Fibroblast of villous mesenchyme (primary cell): ENCODE measurements around the gene RANBP3. TPM values are rescaled to one million over a fixed set of nuclear protein-coding genes. Genes with fewer than 3 reads are reported as not detected.
"Not testable (repeated sequence)": the region's sequence is repeated elsewhere in the genome, so short reads cannot be mapped to it uniquely, and the experiment has no call there.

Source experiments
- DNase-seq: peaks from one replicate; pipeline ENCODE4 v3.0.0-alpha.2; 2010; ENCODE audit warnings: low read depth
- H3K4me3 ChIP-seq: 2 replicates; pipeline ENCODE4 v1.5.1; 2011; ENCODE audit warnings: low read depth, mild to moderate bottlenecking, low read length
- CTCF ChIP-seq: IDR thresholded peaks from 2 replicates; pipeline ENCODE4 v1.5.1; 2012; ENCODE audit warnings: low read depth, mild to moderate bottlenecking, low read length; ENCODE audit not compliant: insufficient read depth
- total RNA-seq: library from RNA; depleted of rRNA; stranded (reverse); fragments of >200 nt; gene quantifications from 2 replicates; pipeline ENCODE4 v1.2.3, GENCODE V29; 2012

Gene RANBP3
- total RNA-seq, 1 donor = 45.8 TPM

DNA sequence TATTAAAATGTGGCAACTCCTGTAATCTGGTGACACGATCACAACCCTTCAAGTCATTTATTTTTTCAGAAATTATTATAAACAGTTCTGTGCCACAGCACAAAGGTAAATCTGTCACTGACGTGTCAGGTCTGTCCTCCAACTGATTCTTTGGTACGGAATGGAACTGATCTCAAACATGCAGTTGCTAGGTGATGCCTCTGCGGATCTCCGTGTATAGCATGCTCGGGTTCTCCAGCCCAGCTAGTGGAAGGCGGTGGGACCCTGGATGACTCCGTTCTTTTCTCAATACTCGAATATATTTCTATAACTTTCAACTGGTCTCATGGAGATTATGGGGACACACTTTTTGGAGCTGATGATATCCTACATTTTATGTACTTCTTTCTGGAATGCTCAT is 11.0 kb downstream of the RANBP3 start:
- no peak for DNase-seq
- no peak overlapping the region for H3K4me3 ChIP-seq

DNA sequence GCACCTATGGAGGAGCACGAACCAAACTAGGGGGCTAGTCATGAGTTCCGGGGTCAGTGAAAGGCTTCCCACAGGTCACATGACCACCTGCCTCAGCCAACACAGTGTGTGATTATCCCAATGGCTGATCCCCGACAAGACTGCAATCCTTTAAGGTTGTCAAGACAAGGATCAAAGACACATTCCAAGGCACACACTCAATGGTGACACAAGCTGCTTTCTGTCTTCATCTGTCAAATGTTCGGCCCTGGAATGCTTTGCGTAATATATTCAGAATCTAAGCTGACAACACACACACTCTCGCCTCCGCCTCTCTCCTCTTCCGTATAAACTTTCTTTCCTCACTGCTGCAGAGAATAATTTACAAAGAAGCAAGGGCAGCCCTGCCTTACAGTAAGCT is 11.7 kb downstream of the RANBP3 start:
- peak; percentile 88 for DNase-seq
- no peak for TF ChIP-seq CTCF
- H3K4me3 ChIP-seq = no peak overlapping the region

More for the DNA sequence above, 11.0 kb downstream of the RANBP3 start:
- no peak for TF ChIP-seq CTCF

- DNase-seq = no peak
- H3K4me3 ChIP-seq = no peak overlapping the region
- no peak for TF ChIP-seq CTCF
Measured at GRCh38 chr19:5964816-5965565, 12.9 kb downstream of the RANBP3 start.

- H3K4me3 ChIP-seq = no peak overlapping the region
- no peak for DNase-seq
- no peak for TF ChIP-seq CTCF
Measured at GRCh38 chr19:5963855-5964254, 14.1 kb downstream of the RANBP3 start.

GRCh38 chr19:5963259-5963658 is 14.7 kb downstream of the RANBP3 start:
- H3K4me3 ChIP-seq, DNase-seq: not testable (repeated sequence)

- peak; percentile 86 for DNase-seq
- no peak for TF ChIP-seq CTCF
- no peak overlapping the region for H3K4me3 ChIP-seq
Measured at GRCh38 chr19:5961969-5962945, 15.7 kb downstream of the RANBP3 start.

DNA sequence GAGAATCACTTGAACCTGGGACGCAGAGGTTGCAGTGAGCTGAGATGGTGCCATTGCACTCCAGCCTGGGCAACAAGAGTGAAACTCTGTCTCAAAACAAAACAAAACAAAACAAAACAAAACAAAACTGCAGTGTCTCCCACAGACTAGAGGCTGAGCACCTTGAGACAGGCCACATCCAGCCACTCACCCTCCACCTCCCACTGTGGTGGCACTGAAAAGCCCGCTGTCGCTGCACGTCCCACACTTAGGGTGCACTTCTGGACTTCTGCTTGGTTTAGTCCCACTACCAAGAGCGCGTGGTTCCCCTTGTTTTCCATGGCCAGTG is 16.3 kb downstream of the RANBP3 start:
- H3K4me3 ChIP-seq = not testable (repeated sequence)

More for the DNA sequence above, 16.3 kb downstream of the RANBP3 start:
- not testable (repeated sequence) for DNase-seq
